HG02870 (cell line): ENCODE measurements around the gene GPR78.

Source experiments
- ATAC-seq: cut with Tn5 transposase; IDR thresholded peaks from one replicate; pipeline ENCODE4 v1.9.1; 2021; ENCODE audit warnings: mild to moderate bottlenecking, moderate library complexity; ENCODE audit not compliant: unreplicated experiment

GPR78 gene

GRCh38 chr4:8580321-8581093, at the start of gene GPR78:
Gene GPR78, plus strand, starts transcription at chr4:8580392. Its CDS starts 591 bp downstream, at chr4:8580983.
- ATAC-seq, result no peak

GRCh38 chr4:8532245-8532781, 47.9 kb upstream of the GPR78 start:
- no peak for ATAC-seq

GRCh38 chr4:8533274-8533865, 46.8 kb upstream of the GPR78 start:
- peak; percentile 38 for ATAC-seq

GRCh38 chr4:8534129-8534528, 46.1 kb upstream of the GPR78 start:
- peak; percentile 90 for ATAC-seq

- ATAC-seq, result no peak
Observed at GRCh38 chr4:8534611-8535010, 45.6 kb upstream of the GPR78 start.

- no peak for ATAC-seq
Observed at GRCh38 chr4:8536467-8536866, 43.7 kb upstream of the GPR78 start.

- ATAC-seq, result no peak
Observed at GRCh38 chr4:8537041-8537461, 43.1 kb upstream of the GPR78 start.

- ATAC-seq, result no peak
Observed at GRCh38 chr4:8538076-8538702, 42.0 kb upstream of the GPR78 start.

- no peak for ATAC-seq
Observed at GRCh38 chr4:8538703-8539567, 41.3 kb upstream of the GPR78 start.

GRCh38 chr4:8539661-8540060, 40.5 kb upstream of the GPR78 start:
- no peak for ATAC-seq

GRCh38 chr4:8540072-8540471, 40.1 kb upstream of the GPR78 start:
- ATAC-seq, result peak; percentile 45

GRCh38 chr4:8540586-8540985, 39.6 kb upstream of the GPR78 start:
- ATAC-seq, result no peak

- no peak for ATAC-seq
Observed at GRCh38 chr4:8540991-8541390, 39.2 kb upstream of the GPR78 start.

GRCh38 chr4:8541981-8542715, 38.0 kb upstream of the GPR78 start:
- ATAC-seq, result no peak

- ATAC-seq, result no peak
Observed at GRCh38 chr4:8542776-8543525, 37.2 kb upstream of the GPR78 start.

- ATAC-seq, result no peak
Observed at GRCh38 chr4:8543623-8544022, 36.6 kb upstream of the GPR78 start.

GRCh38 chr4:8544282-8544681, 35.9 kb upstream of the GPR78 start:
- no peak for ATAC-seq

- no peak for ATAC-seq
Observed at GRCh38 chr4:8544741-8545438, 35.3 kb upstream of the GPR78 start.

GRCh38 chr4:8545439-8545765, 34.8 kb upstream of the GPR78 start:
- no peak for ATAC-seq
